IPS-20b (cell line): Measurements from ENCODE around the gene CNOT1.

ENCODE experiments used
- H3K27ac ChIP-seq: one replicate; pipeline ENCODE4 v1.5.1; 2013; ENCODE audit warnings: low read length
- H3K27me3 ChIP-seq: 2 replicates; pipeline ENCODE4 v1.6.1; 2013; ENCODE audit warnings: mild to moderate bottlenecking, low read length, inconsistent platforms; ENCODE audit not compliant: insufficient read depth
- H3K36me3 ChIP-seq: 2 replicates; pipeline ENCODE4 v1.6.1; 2013; ENCODE audit warnings: low read depth, mild to moderate bottlenecking, inconsistent platforms, low read length, moderate library complexity; ENCODE audit not compliant: insufficient read depth
- H3K4me1 ChIP-seq: 2 replicates; pipeline ENCODE4 v1.6.1; 2013; ENCODE audit warnings: mild to moderate bottlenecking, control low read depth, inconsistent platforms, low read length, moderate library complexity; ENCODE audit not compliant: insufficient read depth
- H3K4me3 ChIP-seq: 2 replicates; pipeline ENCODE4 v1.5.1; 2013; ENCODE audit warnings: mild to moderate bottlenecking, low read length, inconsistent platforms
- H3K9ac ChIP-seq: 2 replicates; pipeline ENCODE4 v1.6.1; 2013; ENCODE audit warnings: low read depth, mild to moderate bottlenecking, inconsistent platforms, low read length, moderate library complexity
- H3K9me3 ChIP-seq: 2 replicates; pipeline ENCODE4 v1.6.1; 2013; ENCODE audit warnings: mild to moderate bottlenecking, low read depth, low read length, inconsistent platforms; ENCODE audit not compliant: insufficient read depth

The CNOT1 gene

DNA sequence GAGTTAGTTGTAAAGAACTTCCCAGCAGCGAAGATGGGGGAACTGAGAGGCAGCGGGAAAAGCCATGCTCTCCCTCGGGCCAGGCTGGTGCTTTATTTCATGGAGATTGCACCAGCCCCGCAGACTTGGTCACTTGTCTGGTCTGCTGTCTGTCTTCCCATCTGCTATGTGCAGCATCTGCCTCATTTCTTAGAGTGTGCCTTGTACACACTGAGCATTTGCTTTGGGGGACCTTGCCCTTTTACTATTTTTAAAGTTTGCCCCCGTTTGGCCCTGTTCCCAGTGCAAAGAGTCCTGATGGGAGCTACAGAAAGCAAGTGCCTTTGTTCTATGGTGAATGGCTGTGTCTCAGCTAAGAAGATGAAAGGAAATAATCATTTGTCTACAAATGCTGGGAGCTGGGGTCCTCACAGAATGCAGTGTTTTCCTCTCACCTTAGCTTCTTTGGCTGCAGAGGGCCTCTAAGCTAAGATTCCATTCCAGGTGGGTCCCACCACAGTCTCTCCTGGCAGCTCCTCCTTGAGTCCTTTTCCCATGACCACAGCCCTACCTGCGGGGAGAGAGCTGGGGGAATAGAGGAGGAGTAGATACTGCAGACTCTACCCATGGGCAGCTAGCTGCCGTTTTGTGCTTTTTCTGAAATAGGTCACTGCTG lies 25.1 kb upstream of the CNOT1 start:
- H3K9me3 ChIP-seq, result no peaks in the 10 kb centered on the region
- H3K4me3 ChIP-seq, result no peak overlapping the region
- H3K27me3 ChIP-seq, result no peaks in the 10 kb centered on the region; the same call in 1 of the 2 replicates
- no peaks in the 10 kb centered on the region; the same call in 1 of the 2 replicates for H3K4me1 ChIP-seq
- H3K9ac ChIP-seq, result no peak overlapping the region
- H3K27ac ChIP-seq, result no peak overlapping the region
- no peaks in the 10 kb centered on the region for H3K36me3 ChIP-seq

DNA sequence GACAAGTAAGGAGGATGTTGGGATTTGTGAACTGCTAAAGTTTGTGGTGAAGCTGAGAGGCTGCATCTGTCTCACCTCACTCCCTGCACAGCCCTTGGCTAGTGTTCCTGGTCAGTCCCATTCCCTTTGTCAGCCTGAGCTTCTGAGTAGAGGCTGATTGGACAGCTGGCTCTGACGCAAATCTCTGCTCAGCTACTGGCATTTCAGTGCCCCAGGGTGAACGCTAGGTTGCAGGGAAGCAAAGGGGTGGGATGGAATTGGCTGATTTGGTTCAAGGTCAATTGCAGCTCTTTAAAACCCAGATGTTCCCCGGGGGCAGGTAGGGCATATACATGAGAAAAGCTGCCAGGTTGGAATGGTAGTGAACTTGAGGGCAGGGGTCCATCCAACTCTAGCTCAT lies 23.1 kb upstream of the CNOT1 start:
- Histone ChIP-seq H3K4me3 (no peak overlapping the region; the same call in 1 of the 2 replicates), H3K4me1 (no peaks in the 10 kb centered on the region; the same call in 1 of the 2 replicates), H3K9me3 (no peaks in the 10 kb centered on the region), H3K27me3 (no peaks in the 10 kb centered on the region; the same call in 1 of the 2 replicates), H3K9ac (no peak overlapping the region; the same call in 1 of the 2 replicates), H3K36me3 (no peaks in the 10 kb centered on the region), H3K27ac (no peak overlapping the region)

DNA sequence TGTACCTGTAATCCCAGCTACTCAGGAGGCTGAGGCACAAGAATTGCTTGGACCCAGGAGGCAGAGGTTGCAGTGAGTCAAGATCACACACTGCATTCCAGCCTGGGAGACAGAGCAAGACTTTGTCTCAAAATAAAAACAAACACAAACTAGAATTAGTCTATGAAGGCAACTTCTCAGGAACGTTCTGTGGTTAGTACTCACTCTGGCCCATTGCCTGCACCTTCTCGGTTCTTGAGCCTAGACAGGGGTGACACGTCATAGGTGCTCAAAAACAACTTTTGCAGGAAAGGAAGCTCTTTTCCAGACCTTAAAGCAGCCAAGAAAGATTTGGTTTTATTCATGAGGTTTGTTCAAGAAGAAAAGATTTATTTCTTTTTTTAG lies 22.3 kb upstream of the CNOT1 start:
- H3K9ac ChIP-seq, result no peak overlapping the region
- H3K9me3 ChIP-seq, result no peaks in the 10 kb centered on the region
- no peaks in the 10 kb centered on the region for H3K36me3 ChIP-seq
- no peak overlapping the region for H3K4me3 ChIP-seq
- H3K4me1 ChIP-seq, result no peaks in the 10 kb centered on the region; the same call in 1 of the 2 replicates
- H3K27ac ChIP-seq, result no peak overlapping the region
- H3K27me3 ChIP-seq, result no peaks in the 10 kb centered on the region; the same call in 1 of the 2 replicates

DNA sequence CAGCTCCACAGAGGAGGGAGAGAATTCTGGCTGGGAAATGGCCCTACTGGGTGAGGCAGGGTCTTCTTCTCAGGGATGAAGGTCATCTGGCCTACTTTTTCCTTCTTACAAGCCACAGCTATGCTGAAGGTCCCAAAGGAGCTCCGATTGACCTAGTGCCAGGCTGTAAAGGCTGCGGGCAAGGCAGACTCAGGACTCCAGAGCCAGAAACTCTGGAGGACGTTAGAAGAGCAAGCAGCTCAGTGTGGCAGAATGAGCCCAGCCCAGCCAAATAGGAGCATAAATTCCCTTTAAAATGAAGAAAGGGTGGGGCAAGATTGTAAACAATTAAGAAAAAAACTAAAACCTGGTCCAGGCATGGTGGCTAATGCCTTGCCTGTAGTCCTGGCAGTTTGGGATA lies 20.1 kb upstream of the CNOT1 start:
- Histone ChIP-seq H3K9ac (no peak overlapping the region), H3K36me3 (no peaks in the 10 kb centered on the region), H3K4me1 (no peaks in the 10 kb centered on the region; the same call in 1 of the 2 replicates), H3K27ac (no peak overlapping the region), H3K27me3 (no peaks in the 10 kb centered on the region; the same call in 1 of the 2 replicates), H3K4me3 (no peak overlapping the region), H3K9me3 (no peaks in the 10 kb centered on the region)

DNA sequence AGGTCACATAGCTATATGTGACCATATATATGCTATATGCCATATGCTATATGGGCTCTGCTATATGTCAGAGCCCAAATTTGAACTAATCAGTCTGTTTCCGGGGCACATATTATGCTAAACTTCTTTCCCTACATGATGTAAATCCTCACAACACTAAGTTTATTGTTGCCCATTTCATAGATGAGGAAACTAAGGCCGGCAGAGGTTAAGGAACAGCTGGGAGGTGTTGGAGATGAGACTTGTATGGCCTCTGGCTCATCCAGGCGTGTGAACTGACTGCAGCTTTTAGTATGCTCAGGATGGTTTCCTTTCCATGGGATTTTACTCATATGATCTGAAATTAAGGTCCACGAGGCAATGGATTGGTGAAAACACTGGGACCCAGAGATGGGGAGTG lies 17.5 kb upstream of the CNOT1 start:
- Histone ChIP-seq H3K27ac (no peak overlapping the region), H3K36me3 (no peaks in the 10 kb centered on the region), H3K4me1 (no peaks in the 10 kb centered on the region), H3K9ac (no peak overlapping the region), H3K9me3 (no peaks in the 10 kb centered on the region), H3K27me3 (no peaks in the 10 kb centered on the region), H3K4me3 (no peak overlapping the region)

DNA sequence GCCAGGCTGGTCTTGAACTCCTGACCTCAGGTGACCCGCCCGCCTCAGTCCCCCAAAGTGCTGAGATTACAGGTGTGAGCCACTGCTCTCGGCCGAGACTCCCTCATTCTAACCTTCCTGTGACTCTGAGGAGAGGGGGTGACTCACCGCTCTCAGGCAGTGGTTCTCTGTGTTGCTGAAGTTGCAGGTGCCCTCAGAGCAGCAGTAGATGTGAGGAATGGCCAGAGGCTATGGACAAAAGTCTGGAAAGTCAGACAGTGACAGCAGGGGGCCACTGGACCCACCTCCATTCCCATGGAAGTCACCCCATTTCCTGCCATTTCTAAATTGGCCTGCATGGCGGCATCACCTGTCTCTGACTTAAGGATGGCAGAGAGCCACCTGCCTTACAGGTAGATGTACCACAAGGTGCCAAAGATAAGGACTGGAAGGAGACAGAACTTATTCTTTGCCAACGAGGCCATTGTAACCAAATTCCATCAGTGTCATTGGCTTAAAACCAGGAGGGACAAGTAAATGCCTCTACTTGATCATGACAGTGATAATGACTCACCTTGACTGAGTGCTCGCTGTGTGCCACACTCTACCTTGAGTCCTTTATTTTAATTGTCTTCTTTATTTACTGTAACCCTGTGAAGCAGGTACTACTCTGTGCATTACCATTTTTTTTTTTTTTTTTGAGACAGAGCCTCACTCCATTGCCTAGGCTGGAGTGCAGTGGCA lies 15.3 kb upstream of the CNOT1 start:
- no peaks in the 10 kb centered on the region for H3K9me3 ChIP-seq
- no peak overlapping the region for H3K9ac ChIP-seq
- no peaks in the 10 kb centered on the region for H3K4me1 ChIP-seq
- no peaks in the 10 kb centered on the region for H3K36me3 ChIP-seq
- no peak overlapping the region for H3K4me3 ChIP-seq
- no peaks in the 10 kb centered on the region for H3K27me3 ChIP-seq
- no peak overlapping the region for H3K27ac ChIP-seq

DNA sequence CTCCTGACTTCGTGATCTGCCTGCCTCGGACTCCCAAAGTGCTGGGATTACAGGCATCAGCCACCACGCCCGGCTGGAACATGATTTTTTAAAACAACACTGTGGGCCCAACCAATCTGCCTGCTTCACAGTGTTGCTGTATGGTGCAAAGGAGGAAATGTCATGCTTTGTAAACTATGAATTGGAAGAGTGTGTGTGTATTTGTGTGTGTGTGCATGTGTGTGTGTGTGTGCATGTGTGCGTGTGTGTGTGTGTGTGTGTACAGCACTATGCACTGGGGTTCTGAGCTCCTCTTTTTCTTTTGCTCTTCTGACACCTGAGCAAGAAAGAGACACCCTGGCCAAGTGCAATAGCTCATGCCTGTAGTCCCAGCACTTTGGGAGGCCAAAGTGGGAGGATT lies 14.5 kb upstream of the CNOT1 start:
- Histone ChIP-seq H3K4me1 (no peaks in the 10 kb centered on the region), H3K27ac (no peak overlapping the region), H3K36me3 (no peaks in the 10 kb centered on the region), H3K4me3 (no peak overlapping the region), H3K9ac (no peak overlapping the region), H3K9me3 (no peaks in the 10 kb centered on the region), H3K27me3 (no peaks in the 10 kb centered on the region)

DNA sequence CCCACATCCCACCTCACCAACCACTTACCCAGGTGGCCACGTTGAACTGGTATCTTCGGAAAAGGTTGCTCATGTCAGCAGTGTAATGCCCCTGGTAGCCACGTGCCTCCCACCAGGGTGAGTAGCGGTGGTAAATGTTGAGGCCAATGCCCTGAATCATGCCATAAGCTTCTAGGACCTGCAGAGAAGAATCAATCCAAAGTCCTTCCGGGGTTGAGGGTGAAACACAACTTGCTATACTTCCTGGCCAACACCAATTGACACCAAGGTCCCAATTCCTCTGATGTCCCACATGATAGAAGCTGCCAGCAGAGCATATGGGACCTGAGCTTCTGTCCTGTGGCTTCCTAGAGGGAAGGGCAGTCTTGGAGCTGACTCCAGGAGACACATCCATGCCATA lies 11.3 kb upstream of the CNOT1 start:
- H3K36me3 ChIP-seq, result no peaks in the 10 kb centered on the region
- H3K9ac ChIP-seq, result no peak overlapping the region
- H3K4me1 ChIP-seq, result no peaks in the 10 kb centered on the region
- H3K9me3 ChIP-seq, result no peaks in the 10 kb centered on the region
- H3K4me3 ChIP-seq, result no peak overlapping the region
- H3K27ac ChIP-seq, result no peak overlapping the region
- no peaks in the 10 kb centered on the region for H3K27me3 ChIP-seq

DNA sequence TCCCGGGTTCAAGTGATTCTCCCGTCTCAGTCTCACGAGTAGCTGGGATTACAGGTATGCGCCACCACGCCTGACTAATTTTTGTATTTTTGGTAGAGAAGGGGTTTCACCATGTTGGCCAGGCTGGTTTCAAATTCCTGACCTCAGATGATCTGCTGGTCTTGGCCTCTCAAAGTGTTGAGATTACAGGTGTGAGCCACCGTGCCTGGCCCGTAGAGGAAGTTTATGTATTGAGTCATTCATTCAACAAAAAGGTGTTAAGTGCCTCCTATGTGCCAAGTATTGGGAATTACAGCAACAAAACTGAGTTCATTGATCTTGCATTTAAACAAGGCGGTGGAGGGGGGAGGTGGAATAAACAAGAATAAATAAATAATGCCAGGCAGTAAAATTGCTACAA lies 10.2 kb upstream of the CNOT1 start:
- no peak overlapping the region for H3K9ac ChIP-seq
- H3K27ac ChIP-seq, result no peak overlapping the region
- H3K4me1 ChIP-seq, result no peaks in the 10 kb centered on the region
- no peaks in the 10 kb centered on the region for H3K36me3 ChIP-seq
- H3K27me3 ChIP-seq, result no peaks in the 10 kb centered on the region
- no peaks in the 10 kb centered on the region for H3K9me3 ChIP-seq
- H3K4me3 ChIP-seq, result no peak overlapping the region

DNA sequence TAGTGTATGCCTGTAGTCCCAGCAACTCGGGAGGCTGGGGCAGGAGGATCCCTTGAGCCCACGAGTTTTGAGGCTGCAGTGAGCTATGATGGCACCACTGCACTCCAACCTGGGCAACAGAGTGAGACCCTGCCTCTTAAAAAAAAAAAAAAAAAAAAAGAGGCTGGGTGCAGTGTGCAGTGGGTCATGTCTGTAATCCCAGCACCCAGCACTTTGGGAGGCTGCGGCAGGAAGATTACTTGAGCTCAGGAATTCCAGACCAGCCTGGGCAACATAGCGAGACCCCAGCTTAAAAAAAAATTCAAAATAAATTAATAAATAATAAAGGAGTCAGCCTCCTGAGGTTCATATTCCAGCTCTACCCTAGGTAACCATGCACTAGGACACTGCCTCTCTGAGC lies 9.6 kb upstream of the CNOT1 start:
- no peaks in the 10 kb centered on the region for H3K4me1 ChIP-seq
- H3K27ac ChIP-seq, result no peak overlapping the region
- H3K4me3 ChIP-seq, result no peak overlapping the region
- no peaks in the 10 kb centered on the region for H3K27me3 ChIP-seq
- H3K9me3 ChIP-seq, result no peaks in the 10 kb centered on the region
- no peaks in the 10 kb centered on the region for H3K36me3 ChIP-seq
- H3K9ac ChIP-seq, result no peak overlapping the region

DNA sequence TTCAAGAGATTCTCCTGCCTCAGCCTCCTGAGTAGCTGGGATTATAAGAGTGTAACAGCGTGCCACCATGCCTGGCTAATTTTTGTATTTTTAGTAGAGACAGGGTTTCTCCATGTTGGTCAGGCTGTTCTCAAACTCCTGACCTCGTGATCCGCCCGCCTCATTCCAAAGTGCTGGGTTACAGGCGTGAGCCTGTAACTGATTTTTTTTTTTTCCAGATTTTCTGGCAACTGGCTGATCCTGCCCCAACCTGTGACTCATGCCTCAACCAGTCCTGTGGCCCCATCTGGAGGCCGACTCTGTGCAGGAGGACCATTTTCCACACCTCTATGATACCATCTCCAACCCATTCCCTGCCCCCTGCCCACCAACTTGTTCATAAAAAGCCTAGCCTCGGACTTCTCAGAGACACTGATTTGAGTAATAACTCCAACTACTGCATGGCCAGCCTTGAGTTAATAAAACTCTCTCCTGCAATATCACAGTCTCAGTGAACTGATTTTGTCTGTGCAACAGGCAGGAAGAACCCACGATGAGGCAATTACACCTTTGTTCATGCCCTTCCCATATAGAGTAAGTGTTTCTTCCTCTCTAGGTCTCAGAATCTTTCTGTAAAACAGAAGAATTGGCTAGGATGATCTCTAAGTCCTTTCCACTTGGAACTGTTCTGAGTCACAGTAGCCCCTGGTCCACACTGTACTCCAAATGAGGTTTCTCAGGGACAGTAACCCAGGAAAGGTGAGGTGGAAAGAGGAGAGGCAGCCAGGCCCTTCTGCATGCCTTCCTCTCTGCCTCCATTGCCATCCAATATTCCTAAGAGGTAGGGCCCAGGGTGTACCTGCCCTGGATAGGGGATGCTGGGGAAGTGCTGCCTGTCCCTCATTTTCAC lies 8.8 kb upstream of the CNOT1 start:
- H3K36me3 ChIP-seq, result no peaks in the 10 kb centered on the region
- no peaks in the 10 kb centered on the region for H3K4me1 ChIP-seq
- no peaks in the 10 kb centered on the region for H3K9me3 ChIP-seq
- H3K4me3 ChIP-seq, result no peak overlapping the region
- no peak overlapping the region for H3K9ac ChIP-seq
- H3K27ac ChIP-seq, result no peak overlapping the region
- no peaks in the 10 kb centered on the region for H3K27me3 ChIP-seq
